ENCODE results near the gene ST14.
"Not testable (repeated sequence)": the region's sequence is repeated elsewhere in the genome, so short reads cannot be mapped to it uniquely, and the experiment has no call there.

The ST14 gene

DNA sequence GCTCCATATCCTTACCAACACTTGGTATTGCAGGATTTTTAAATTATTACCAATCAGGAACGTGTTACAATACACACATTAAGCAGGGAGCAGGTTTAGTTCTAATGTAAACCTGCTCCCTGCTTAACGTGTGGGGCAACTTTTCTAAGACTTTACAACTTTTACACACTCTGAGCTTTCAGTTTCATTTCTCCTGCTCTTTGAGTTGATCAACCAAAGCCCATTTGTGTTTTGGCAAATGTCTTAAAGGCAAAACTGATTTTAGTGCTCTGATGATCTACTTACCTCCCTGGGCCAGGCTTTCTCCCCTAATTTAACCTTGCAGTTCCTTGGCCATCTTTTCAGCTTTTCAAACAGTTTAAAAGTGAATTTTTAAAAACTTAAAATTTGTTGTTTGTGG lies 84.2 kb downstream of the ST14 start:
- no peak for FAIRE-seq

DNA sequence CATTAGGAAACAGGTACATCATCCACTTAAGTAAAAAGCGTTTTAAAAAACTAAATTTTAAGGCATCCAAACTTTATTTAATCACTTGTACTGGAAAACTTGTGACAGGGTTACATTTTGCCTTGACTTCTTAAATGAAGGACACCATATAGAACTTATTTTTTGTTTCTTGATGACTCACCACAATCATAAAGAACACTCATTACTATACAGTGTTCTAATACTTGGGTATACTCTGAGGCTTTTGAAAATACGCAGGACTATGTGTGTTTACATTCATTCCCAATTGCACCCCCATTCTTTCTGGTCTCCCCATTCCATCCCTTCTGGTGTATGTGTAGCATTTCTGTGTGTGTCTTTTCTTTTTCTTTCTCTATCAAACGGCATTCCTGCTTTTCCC lies 85.3 kb downstream of the ST14 start:
- no peak for FAIRE-seq

GRCh38 chr11:130245375-130245774 lies 85.8 kb downstream of the ST14 start:
- FAIRE-seq, result not testable (repeated sequence)

GRCh38 chr11:130246270-130246669 lies 86.7 kb downstream of the ST14 start:
- FAIRE-seq, result no peak

GRCh38 chr11:130246738-130247137 lies 87.2 kb downstream of the ST14 start:
- FAIRE-seq, result no peak

GRCh38 chr11:130247319-130247718 lies 87.7 kb downstream of the ST14 start:
- FAIRE-seq, result no peak

- FAIRE-seq, result no peak
Measured at GRCh38 chr11:130249371-130249770, 89.8 kb downstream of the ST14 start.

- FAIRE-seq, result not testable (repeated sequence)
Measured at GRCh38 chr11:130249929-130250328, 90.3 kb downstream of the ST14 start.

- not testable (repeated sequence) for FAIRE-seq
Measured at GRCh38 chr11:130251763-130252162, 92.2 kb downstream of the ST14 start.
